Common myeloid progenitor, CD34-positive (primary cell): ENCODE data around the gene OTUD5.
A peak's percentile ranks its signal among the peaks of the same experiment; 100 is the strongest.

ENCODE experiments used
- CTCF ChIA-PET: fragments of 350-600 bp; sonication (Branson Sonifier 250); formaldehyde crosslinking; loops from one replicate; lab custom pipeline; 2021; ENCODE audit warnings: antibody characterized with exemption; lab: Charles Lee
- POLR2A ChIA-PET: fragments of 350-600 bp; sonication (Branson Sonifier 250); formaldehyde crosslinking; loops from one replicate; lab custom pipeline; 2021; ENCODE audit warnings: antibody characterized with exemption; lab: Charles Lee
- DNase-seq, 3 donors: peaks; one replicate each; pipeline versions ENCODE4 v3.0.0 to v3.0.0-alpha.2; 2013
- H3K27ac ChIP-seq, 2 experiments: 1 replicate in 1 of 2; 2 replicates in 1 of 2; pipeline ENCODE4 v1.7.0; 2013; ENCODE audit warnings: inconsistent platforms in 2 of 2, low read length in 2 of 2, mild to moderate bottlenecking in 2 of 2, low read depth in 1 of 2, moderate library complexity in 1 of 2; ENCODE audit not compliant: severe bottlenecking in 2 of 2, insufficient read depth in 1 of 2, poor library complexity in 1 of 2
- H3K27me3 ChIP-seq, 5 experiments: replicated peaks in 2 of 5; 1 replicate in 3 of 5; 2 replicates in 2 of 5; pipeline versions ENCODE4 v1.6.1 to v1.7.0; 2013; ENCODE audit warnings: low read length in 4 of 5, mild to moderate bottlenecking in 2 of 5, moderate library complexity in 2 of 5, inconsistent platforms in 1 of 5; ENCODE audit not compliant: insufficient read depth in 5 of 5, control insufficient read depth in 4 of 5
- H3K36me3 ChIP-seq, 4 experiments: 1 replicate in 2 of 4; 2 replicates in 2 of 4; pipeline versions ENCODE4 v1.6.1 to v1.7.0; 2013; ENCODE audit warnings: low read length in 3 of 4, control low read depth in 1 of 4, mild to moderate bottlenecking in 1 of 4; ENCODE audit not compliant: control insufficient read depth in 4 of 4, insufficient read depth in 4 of 4
- H3K4me1 ChIP-seq, 4 experiments: 1 replicate in 3 of 4; 2 replicates in 1 of 4; pipeline versions ENCODE4 v1.6.1 to v1.7.1; 2013; ENCODE audit warnings: low read length in 3 of 4, mild to moderate bottlenecking in 3 of 4, control low read depth in 1 of 4, inconsistent platforms in 1 of 4, moderate library complexity in 1 of 4; ENCODE audit not compliant: control insufficient read depth in 4 of 4, insufficient read depth in 4 of 4; ENCODE audit errors: control extremely low read depth in 1 of 4
- H3K4me3 ChIP-seq, 7 experiments: 1 replicate in 4 of 7; 2 replicates in 3 of 7; pipeline versions ENCODE4 v1.5.1 to v1.7.0; 2013; ENCODE audit warnings: mild to moderate bottlenecking in 7 of 7, low read length in 6 of 7, moderate library complexity in 6 of 7, inconsistent platforms in 2 of 7, low read depth in 2 of 7, control low read depth in 1 of 7; ENCODE audit not compliant: insufficient read depth in 4 of 7, control insufficient read depth in 1 of 7; ENCODE audit errors: extremely low read depth in 1 of 7
- H3K9me3 ChIP-seq, 5 experiments: 1 replicate in 4 of 5; 2 replicates in 1 of 5; pipeline versions ENCODE4 v1.6.1 to v1.7.1; 2013; ENCODE audit warnings: low read length in 4 of 5, mild to moderate bottlenecking in 2 of 5, inconsistent platforms in 1 of 5, low read depth in 1 of 5, moderate library complexity in 1 of 5; ENCODE audit not compliant: control insufficient read depth in 4 of 5, insufficient read depth in 2 of 5; ENCODE audit errors: control extremely low read depth in 1 of 5
- WGBS: methylation state at CpG from one replicate; pipeline ENCODE4 v1.1.5; 2013; ENCODE audit not compliant: insufficient coverage; 5-methylcytosine and 5-hydroxymethylcytosine counted together

The OTUD5 gene

DNA sequence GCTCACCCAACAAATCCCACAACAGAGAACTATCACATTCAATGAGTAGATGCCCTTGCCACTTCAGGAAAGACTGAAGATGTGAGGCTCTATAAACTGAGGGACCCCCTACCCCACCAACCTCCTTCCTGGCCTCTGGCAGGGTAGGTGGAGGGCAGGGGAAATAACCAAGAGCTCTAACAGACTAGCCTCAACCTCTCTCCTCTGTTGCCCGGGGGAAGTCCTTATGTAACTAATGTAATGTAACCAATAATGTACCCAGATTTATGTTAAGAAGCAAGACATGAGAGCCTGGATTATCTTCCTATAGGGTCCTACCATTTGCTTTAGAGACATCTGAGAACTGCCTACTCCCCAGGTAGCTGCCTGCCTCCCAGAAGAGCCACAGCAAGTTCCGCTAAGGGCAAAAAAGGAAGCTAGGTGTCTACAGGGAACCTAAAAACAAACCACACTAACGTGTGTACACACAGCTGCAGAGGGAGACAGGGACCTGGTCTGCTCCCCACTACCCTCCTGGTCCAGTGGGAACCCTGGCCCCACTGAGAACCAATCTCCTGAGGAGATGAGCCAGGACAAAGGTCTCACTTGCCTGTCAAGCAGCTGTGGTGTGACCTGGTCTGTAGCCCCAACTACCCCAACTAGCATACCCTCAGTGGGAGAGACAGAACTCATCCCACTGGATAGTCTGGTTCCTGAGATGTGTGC lies 17.7 kb downstream of the OTUD5 start:
- H3K27ac ChIP-seq, result peak overlapping the region; percentile 62 to 80
- H3K36me3 ChIP-seq, result peaks cover under 1 to 13% (median 5%) of the 10 kb centered on the region in 4 experiments
- peaks cover 22 to 81% (median 77%) of the 10 kb centered on the region in 4 experiments for H3K4me1 ChIP-seq
- DNase-seq, result peak in 2 of 3 donors; percentile 31 to 46
- CTCF ChIA-PET, result interaction anchor here (1.1 to 2.0 kb wide), 4 partner anchors 12 to 42 kb away, joined by 3 to 9 read pairs (median 5); partner anchors contain the start of genes PQBP1 and TIMM17B
- peaks cover 0 to 4% (median 0%) of the 10 kb centered on the region in 5 experiments for H3K27me3 ChIP-seq
- POLR2A ChIA-PET, result interaction anchor here (1.0 to 1.7 kb wide), 2 partner anchors 13 to 104 kb away, joined by 3 to 6 read pairs; partner anchors contain the start of gene TFE3
- peak overlapping the region in 1 of 7 experiments; percentile 38 for H3K4me3 ChIP-seq
- 46% methylated on average over 3 of the region's 3 CpGs for WGBS
- no peaks in the 10 kb centered on the region for H3K9me3 ChIP-seq

GRCh38 chrX:48938721-48939425 lies 18.5 kb downstream of the OTUD5 start:
- Histone ChIP-seq H3K27me3 (peaks cover 0 to 4% (median 0%) of the 10 kb centered on the region in 5 experiments), H3K9me3 (no peaks in the 10 kb centered on the region), H3K27ac (peak overlapping the region; percentile 62 to 80), H3K4me1 (peaks cover 22 to 79% (median 76%) of the 10 kb centered on the region in 4 experiments), H3K36me3 (peaks cover 6 to 21% (median 11%) of the 10 kb centered on the region in 4 experiments), H3K4me3 (peak overlapping the region in 1 of 7 experiments; percentile 33)
- peak; percentile 52 to 87 (median 86) for DNase-seq
- POLR2A ChIA-PET, result interaction anchor here (0.6 to 2.2 kb wide), 5 partner anchors 20 to 303 kb away, joined by 3 to 12 read pairs (median 5); partner anchors contain the start of genes PIM2, SLC35A2 and TFE3
- WGBS, result 100% methylated on average over 1 of the region's 1 CpG
- CTCF ChIA-PET, result interaction anchor here (0.6 to 1.7 kb wide), 6 partner anchors 8 to 369 kb away, joined by 3 to 5 read pairs (median 3); partner anchors contain the start of genes PQBP1 and TIMM17B

- CTCF ChIA-PET, result interaction anchor here (0.7 to 2.2 kb wide), 8 partner anchors 9 to 398 kb away, joined by 3 to 10 read pairs (median 4); partner anchors contain the start of genes SLC35A2 and TBC1D25
- H3K4me1 ChIP-seq, result peaks cover 22 to 75% (median 71%) of the 10 kb centered on the region in 4 experiments
- POLR2A ChIA-PET, result interaction anchor here (0.7 to 2.2 kb wide), 7 partner anchors 9 to 46 kb away, joined by 3 to 13 read pairs (median 5); partner anchors contain the start of genes PIM2 and SLC35A2
- DNase-seq, result peak; percentile 82 to 95 (median 95)
- peak overlapping the region; percentile 58 to 80 for H3K27ac ChIP-seq
- peaks cover 6 to 21% (median 14%) of the 10 kb centered on the region in 4 experiments for H3K36me3 ChIP-seq
- H3K4me3 ChIP-seq, result peak overlapping the region in 4 of 7 experiments; percentile 4 to 50 (median 30)
- WGBS, result 4% methylated on average over 9 of the region's 9 CpGs
- H3K27me3 ChIP-seq, result peaks cover 0 to 4% (median 0%) of the 10 kb centered on the region in 5 experiments
- no peaks in the 10 kb centered on the region for H3K9me3 ChIP-seq
Observed at GRCh38 chrX:48937054-48937907, 20.1 kb downstream of the OTUD5 start.

GRCh38 chrX:48936429-48937053 lies 20.9 kb downstream of the OTUD5 start:
- peaks cover 22 to 67% (median 64%) of the 10 kb centered on the region in 4 experiments for H3K4me1 ChIP-seq
- WGBS, result 93% methylated on average over 6 of the region's 8 CpGs

DNA sequence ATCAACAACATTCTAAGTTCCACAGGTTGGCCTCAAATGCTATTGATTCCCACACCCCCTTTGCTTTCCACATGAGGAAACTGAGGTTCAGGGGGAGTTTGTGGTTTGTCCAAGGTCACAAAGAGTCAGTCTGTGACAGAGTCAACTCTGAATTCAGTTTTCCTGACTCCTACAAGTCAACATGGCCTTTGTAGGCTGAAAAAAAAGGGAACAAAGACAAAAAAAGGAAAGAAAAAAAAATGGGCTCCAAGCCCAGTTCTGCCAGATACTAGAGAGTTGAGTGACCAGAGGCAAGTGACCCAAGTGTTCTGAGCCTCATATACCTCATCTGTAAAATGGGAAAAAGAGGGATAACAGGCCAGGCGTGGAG lies 22.1 kb downstream of the OTUD5 start:
- POLR2A ChIA-PET, result interaction anchor here (1.7 kb wide), 1 partner anchor 11 kb away, joined by 4 read pairs; no protein-coding TSS in a partner anchor
- CTCF ChIA-PET, result no interaction called here
- no peaks in the 10 kb centered on the region for H3K9me3 ChIP-seq
- DNase-seq, result no peak
- H3K4me3 ChIP-seq, result peak overlapping the region in 2 of 7 experiments; percentile 26 to 28
- H3K4me1 ChIP-seq, result peaks cover 21 to 56% (median 52%) of the 10 kb centered on the region in 4 experiments
- peaks cover 0 to 4% (median 0%) of the 10 kb centered on the region in 5 experiments for H3K27me3 ChIP-seq
- no peak overlapping the region for H3K27ac ChIP-seq
- peaks cover 6 to 25% (median 14%) of the 10 kb centered on the region in 4 experiments for H3K36me3 ChIP-seq
- WGBS, result 80% methylated on average over 1 of the region's 1 CpG

More at GRCh38 chrX:48936429-48937053, 20.9 kb downstream of the OTUD5 start:
- Histone ChIP-seq H3K4me3 (peak overlapping the region in 3 of 7 experiments; percentile 10 to 43 (median 22)), H3K36me3 (peaks cover 6 to 18% (median 14%) of the 10 kb centered on the region in 4 experiments), H3K27ac (peak overlapping the region in 1 of 2 experiments; percentile 80), H3K9me3 (no peaks in the 10 kb centered on the region), H3K27me3 (peaks cover 0 to 4% (median 0%) of the 10 kb centered on the region in 5 experiments)
- CTCF ChIA-PET, result interaction anchor here (1.0 to 2.2 kb wide), 5 partner anchors 9 to 397 kb away, joined by 4 to 10 read pairs (median 6); partner anchors contain the start of genes SLC35A2 and TBC1D25
- no peak for DNase-seq
- POLR2A ChIA-PET, result interaction anchor here (0.7 to 2.2 kb wide), 6 partner anchors 9 to 45 kb away, joined by 3 to 13 read pairs (median 6); partner anchors contain the start of genes PIM2 and SLC35A2
